Measurements from ENCODE around the gene GINS2.

The GINS2 gene

DNA sequence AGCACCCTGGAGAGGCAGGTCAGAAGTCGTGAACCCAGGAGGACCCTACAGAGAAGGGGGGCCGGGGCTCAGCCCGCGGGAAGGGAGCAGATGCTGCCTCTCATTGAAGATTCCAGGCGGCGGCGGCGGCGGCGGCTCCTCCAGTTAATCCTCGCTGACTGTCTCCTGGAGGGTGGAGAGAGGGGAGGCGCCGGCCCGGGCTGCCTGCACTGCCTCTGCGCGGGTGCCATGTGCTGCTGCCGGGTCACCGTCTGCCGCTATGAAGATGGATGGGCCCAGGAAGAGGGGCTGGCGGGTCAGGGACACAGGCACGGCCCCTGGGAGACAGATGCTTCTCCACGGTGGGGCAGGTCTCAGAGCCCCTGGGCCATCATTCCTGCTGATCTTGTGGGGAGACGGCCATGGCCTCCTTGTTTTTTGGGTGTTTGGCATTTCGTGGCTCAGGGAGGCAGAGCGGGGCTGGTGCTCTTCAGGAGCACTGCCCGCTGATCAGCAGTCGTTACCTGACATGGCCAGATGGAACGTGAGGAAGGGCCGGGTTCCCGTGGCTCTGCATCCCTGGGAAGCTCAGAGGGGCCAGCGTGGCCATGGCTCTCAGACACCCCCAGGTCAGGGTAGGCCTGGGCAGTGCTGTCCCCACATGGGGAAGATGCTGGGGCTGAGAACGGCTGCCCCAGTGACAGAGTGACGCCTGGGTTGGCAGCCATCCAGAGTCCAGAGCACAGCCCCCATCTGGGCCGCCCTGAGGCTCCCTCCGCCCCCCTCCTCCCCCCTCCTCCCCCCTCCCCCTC lies 36.1 kb downstream of the GINS2 start:
- peak; percentile 74 for DNase-seq

DNA sequence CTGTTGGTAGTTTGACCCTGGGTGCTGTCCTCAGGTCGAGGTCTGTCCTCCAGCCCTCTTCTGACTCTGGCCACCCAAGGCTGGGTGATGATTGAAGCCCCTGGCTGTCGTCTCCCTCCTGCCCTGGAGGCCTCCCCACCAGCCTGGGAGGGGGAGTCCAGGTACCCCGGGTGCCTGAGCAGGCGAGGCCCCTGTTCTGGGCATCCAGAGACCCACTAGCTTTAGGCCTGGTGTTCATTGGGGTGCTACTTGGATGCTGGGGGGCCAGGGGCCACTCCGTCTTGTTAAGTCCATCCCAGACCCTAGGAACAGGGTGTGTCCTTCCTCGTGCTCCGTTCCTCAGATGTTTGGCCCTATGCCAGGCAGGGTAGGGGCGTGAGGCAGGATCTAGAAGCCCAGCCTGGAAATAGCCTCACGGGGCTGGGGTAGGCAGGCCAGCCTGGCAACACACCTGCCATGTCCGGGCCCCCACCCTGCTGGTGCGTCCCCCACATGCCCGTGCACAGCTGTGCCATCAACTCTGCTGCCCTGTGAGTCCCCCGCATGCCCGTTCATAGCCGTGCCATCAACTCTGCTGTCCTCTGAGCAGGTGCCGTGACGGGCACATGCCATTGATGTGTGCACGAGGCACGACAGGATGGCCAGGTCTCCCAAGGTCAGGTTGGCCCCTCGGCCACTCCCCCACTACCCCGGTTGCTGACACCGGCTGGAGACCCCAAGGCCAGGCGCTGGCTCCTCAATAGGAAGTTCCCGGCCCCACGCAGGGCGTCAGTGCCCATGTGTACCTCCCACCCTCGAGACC lies 36.9 kb downstream of the GINS2 start:
- DNase-seq, result peak; percentile 71

DNA sequence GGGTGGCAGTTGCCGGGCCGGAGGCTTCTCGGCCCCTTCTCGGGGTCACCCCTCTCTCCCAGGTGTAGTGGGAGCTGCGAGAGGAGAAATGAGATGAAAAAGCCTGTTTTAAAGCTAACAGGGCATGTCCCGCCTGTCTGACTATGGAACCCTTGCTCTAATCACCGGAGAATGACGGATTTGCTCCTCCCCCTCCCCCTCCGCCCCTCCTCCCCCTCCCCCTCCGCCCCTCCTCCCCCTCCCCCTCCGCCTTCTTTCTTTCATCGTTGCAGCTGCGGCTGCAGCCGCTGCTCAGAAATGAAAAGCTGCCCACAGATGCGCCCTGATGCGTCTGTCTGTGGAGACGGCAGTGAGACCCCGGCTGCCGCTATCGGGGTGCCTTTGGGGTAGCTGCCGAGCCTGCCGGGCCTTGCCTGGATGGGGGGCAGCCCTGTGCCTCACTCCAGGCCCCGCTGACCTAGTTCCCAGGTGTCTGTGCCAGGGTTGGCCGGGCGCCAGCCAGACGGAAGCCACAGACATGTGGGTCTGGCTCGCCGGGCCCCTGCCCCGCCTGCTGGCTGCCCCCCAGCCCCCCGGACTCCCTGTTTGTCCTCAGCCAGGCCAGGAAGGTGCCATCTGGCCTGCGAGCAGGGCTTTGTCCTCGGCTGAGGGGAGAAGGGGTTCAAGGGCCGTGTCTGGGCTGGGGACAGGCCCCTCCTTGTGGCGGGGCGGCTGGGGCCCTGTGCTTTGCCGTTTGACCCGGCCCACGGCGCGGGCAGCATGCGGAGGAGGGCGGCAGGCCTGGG lies 37.7 kb downstream of the GINS2 start:
- DNase-seq, result peak; percentile 64

DNA sequence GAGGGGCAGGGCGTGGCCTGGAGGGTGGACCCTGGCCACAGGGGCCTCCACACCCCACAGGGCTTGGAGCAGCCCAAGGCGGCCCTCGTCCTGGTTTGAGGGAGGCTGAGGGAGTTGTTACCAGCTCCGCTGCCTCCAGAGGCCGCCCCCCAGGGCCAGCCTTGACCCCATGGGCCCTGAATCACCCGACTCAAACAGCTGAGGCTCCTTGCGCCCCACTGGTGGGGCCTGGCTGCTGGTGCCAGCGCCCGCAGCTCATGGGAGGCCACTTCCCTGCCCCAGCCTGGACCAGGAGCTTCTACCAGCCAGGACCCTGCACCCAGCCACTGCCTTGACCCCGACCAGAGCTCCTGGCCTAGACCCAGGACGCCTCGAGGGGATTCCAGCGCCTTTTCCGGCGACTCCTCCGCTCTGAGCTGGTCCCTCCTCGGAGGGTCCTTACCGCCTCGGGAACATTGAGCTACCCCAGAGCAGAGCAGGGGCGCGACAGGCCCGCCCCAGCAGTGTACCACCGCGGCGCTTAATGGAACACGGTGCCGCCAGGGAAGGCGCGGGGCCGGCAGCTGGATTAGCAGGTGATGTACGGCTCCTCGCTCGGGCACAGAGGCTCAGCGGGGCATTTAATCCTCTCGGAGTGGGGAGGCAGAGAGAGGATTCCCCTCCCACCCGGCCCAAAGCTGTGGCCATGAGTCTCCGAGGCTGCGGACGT lies 38.5 kb downstream of the GINS2 start:
- peak; percentile 46 for DNase-seq

DNA sequence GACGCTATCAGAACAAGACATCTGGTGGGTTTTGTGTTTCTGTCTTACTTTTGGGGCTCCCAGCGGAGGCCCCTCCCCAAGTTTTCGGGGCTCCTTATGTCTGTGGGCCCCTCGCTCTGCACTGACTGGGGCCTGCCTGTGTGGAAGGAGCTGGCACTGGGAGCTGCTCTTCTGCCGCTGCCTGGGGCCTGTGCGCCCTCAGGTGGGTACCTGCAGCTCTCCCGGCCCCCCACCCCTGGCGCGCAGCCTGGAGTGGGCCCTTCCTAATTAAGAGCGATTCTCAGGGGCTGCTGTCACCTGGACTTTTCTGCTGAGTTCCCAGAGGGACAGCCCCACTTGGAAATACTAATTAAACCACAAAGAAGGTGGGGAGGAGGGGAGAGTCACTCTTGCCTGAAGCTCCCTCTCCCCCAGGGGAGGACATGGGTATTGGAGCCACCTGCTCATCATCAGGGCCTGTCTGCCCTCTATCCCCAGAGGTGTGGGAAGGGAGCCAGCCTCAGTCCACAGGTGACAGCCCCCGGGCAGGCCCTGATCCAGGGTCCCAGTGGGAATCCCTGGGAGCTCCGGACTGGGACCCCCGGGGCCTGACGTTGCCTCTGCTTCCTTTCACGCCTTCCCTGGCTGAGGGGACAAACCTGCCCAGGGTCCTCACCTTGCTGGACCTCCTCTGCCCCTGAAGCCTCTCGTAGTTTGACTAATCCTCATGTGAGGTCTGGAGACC lies 39.2 kb downstream of the GINS2 start:
- peak; percentile 71 for DNase-seq

DNA sequence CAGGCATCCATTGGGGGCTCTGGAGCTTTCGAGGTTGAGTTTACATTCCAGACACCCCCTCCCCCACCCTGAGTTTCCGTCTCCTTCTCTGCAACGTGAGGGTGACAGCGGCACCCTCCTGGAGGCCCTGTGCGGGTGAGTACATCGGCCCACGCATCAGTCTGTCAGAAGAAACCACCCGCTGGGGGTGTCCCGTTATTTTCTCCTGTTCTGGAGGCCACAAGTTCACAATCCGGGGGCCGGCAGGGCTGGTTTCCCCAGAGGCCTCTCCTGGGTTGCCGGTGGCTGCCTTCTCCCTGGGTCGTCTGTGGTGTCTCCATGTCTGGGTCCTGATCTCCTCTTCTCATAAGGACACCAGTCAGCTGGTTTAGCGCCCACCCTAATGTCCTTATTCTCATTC lies 39.9 kb downstream of the GINS2 start:
- DNase-seq, result no peak

DNA sequence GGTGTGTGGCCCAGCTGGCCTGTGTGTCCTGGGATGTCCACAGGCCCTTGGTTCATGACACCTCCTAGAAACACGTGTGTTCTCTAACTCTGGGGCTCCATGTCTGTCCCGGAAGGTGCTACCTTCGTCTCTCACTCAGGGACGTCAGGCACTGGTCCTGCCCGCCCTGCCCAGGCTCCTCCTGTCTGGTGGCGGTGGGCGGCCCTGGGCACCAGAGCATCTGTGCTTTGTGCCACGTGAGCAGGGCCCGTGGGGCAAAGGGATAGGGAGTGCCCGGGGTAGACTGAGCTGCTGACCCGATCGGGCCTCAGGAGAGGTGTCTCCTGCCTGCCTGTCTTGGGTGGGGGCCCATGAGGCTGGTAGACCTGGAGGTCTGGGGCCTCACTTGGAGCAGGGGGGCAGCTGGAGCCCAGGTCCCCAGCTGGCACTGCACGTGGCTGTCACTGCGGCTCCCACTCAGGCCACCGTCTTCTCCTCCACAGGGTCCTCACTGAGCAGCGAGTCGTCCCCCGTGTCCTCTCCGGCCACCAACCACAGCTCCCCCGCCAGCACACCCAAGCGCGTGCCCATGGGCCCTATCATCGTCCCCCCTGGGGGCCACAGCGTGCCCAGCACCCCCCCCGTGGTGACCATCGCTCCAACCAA lies 40.6 kb downstream of the GINS2 start:
- no peak for DNase-seq

DNA sequence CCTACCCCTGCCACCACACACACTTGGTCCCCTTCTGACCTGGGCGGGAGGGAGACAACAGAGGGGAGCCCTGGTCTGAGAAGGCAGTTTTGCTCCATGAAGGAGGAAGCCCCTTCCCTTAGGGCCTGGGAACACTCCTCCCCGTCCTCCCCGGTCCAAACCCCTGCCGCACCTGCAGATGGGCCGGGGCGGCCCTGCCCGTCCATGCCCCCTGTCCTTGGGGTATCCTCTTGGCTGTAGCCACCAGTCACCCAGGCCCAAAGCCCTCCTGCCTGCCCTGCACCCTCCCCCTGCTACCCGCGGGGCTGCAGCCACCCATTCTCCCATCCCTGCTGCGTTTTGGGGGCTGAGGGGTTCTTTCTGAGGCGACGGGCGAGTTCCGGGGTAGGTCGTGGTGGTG lies 41.8 kb downstream of the GINS2 start:
- no peak for DNase-seq

DNA sequence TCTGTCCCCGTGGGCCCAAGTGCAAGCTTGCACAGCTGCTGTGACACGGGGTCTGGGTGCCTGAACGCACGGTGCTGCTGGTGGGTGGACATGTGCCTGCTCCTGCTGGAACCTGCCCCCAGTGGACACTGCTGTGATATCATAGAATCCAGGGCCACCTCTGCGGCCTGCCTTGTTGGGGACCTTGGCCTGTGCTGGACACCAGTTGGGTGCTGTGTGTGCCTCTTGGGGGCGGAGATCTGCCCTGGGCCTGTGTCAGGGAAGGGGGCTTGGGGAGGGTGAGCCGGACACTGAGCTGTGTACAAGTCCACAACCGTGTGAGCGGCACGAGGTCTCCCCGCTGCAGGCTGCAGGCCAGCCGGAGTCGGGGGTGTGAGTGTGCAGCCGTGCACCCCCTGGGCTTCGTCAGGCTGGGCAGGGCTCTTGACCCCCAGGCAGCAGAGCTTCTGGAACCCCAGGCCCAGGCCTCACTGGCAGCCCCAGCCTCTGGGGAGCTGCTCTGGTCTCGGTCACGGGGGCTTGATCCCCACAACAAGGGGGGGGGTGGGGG lies 42.3 kb downstream of the GINS2 start:
- DNase-seq, result no peak

DNA sequence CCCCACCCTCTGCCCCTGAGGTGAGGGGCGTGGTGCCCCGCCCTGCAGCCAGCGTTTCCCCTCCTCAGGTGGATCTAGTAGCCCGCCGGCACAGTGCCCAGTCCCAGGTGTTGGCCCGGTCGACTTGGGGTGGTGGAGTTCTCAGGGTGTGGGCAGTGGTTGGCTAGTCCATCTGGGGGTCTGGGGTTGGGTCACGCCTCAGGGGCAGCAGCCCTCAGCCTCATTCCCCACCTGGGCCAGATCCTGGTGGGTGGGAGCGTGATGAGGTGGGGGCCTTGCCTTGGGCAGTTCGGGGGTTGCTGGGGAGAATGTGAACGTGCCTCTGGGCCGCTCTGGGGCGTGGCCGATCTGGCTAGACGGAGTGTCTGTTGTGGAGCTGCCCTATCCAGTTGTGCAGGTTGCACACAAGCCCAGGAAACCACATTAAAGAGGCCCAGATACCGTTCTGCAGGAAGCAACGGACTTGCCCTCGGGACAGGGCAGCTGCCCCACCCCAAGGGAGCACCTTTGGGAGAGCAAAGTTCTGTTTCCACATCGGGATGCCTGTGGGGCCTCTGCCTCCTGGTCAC lies 43.6 kb downstream of the GINS2 start:
- DNase-seq, result no peak

DNA sequence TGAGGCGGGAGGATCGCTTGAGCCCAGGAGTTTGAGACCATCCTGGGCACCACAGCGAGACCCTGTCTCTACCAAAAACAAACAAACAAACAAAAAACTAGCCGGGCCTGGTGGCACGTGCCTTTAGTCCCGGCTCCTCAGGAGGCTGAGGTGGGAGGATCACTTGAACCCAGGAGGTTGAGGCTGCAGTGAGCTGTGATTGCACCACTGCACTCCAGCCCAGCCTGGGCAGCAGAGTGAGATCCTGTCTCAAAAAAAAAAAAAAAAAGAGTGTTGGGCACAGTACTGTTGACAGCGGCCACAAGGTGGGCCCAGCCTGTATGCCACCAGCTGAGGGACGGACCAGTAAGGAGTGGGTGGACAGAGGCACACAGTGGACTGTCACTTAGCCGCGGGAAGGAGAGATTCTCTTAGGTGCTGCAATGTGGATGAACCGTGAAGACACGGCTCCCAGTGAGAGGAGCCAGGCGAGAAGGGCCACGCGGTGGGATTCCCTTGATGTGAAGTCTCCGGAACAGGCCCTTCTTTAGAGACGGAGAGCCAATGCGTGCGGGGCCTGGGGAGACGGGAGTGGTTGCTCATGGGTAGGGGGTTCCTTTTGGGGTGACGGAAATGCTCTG lies 44.6 kb downstream of the GINS2 start:
- DNase-seq, result no peak

DNA sequence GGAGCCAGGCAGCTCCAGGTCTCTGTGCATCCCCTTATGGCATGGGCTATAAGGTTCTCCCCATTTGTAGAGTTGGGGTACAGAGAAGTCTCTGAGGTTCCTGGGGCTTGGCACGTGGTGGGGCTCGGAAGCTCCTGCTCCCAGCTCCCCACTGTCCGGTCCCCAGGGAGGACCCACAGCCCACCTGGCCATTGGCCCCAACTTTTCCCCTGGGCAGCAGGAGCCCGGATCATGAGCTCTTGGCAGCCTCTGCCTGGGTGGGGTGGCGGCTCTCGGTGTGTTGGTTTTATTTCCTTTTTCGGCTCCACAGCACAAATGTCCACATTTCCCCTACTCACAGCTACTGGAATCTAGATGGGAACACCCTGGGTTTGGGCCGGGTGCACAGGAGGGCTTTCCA lies 45.1 kb downstream of the GINS2 start:
- no peak for DNase-seq

DNA sequence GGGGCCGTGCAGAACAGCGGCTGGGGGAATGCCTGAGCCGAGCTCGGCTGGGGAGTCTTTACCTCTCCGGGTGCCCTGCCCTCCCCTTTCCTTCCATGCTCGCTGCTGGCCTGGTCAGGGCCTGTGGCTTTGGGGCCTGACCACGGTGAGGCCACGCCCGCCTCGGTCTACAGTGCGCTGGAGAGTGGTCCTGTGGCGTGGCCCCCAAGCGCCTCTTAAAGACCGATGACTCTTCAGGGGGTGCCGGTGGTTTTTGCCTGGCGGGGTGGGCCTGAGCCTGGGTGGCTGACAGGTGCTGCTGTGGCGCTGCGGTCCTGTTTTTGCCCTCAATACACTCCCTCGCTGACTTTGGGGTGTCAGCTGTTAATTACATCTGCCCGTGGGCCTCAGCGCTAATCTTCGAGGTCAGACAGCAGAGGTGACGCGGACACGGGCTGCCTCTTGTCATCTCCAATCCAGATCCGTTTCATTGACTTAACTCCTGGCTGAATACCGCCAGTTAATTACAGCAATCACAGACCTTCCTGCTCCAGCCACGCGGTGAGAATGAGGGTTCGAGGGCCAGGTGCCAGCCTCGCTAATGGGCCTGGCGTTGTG lies 45.9 kb downstream of the GINS2 start:
- DNase-seq, result peak; percentile 43

DNA sequence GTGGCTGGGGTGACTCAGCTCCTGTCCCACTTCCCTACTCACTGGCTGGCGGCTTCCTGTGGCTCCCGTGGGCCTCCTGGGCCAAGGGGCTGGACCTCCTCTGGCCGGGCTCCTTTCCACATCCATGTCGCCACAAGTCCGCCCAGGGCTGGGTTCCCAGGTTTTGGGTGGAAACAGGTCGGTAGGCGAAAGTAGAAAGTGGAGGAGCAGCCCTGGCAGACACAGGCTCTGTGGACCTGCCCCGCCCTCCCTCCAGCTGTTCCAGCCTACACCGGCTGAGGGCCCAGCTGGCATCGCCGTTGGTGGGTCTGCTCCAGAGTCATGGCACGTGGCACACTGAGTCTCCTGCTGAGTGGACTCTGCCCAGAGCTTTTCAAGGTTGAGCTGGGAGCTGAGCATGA lies 47.0 kb downstream of the GINS2 start:
- peak; percentile 88 for DNase-seq

DNA sequence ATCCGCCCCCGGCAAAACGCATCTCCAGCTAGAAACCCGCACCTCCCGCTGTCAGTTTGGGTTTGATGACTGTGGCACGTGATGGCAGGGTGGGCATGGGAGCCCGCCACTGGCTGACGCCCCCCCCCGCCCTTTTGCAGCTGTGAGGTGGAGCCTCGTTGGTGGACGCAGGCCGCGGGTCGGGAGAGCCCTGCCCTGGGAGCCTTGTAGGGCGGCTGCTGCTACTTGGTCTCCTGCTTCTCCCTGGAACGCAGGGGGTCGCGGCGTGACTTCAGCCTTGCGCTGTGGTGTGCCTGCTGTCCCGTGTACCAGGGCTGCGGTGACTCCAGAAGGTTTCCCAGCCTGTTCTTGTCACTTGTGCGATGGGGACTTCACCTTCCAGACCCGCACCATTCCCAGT lies 47.4 kb downstream of the GINS2 start:
- DNase-seq, result no peak

DNA sequence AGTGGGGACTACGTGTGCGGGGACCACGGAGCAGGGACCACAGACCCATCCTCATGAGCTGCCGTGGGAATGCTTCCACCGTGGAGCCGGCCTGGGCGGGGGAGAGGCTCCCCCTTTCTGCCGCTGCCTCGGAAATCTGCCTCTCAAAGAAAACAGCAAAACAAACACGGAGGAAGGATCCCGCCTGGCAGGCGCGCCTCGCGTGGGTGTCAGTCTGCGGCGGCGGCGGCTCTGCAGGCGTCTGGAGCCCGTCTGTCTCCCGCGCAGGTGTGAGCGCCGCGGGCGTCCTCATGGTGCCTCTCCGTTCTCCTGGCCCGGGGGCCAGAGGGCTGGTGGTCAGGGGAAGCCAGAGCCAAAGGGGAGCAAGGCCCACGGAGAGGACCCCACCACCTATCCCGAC lies 48.2 kb downstream of the GINS2 start:
- peak; percentile 58 for DNase-seq

DNA sequence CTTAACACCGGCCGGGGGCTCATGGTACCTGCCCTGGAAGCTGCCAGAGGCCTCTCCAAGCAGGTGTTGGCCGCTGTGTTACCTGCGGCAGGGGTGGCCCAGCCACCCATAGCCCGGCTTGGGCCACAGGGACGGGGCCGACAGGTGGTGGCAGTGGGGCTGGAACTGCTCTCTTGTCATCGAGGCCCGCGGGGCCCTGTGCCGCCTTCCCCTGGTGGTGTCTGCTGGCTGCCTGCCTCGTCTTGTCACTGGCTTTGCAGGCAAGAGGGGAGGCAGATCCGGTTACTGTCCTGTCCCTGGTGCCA lies 48.5 kb downstream of the GINS2 start:
- peak; percentile 59 for DNase-seq

DNA sequence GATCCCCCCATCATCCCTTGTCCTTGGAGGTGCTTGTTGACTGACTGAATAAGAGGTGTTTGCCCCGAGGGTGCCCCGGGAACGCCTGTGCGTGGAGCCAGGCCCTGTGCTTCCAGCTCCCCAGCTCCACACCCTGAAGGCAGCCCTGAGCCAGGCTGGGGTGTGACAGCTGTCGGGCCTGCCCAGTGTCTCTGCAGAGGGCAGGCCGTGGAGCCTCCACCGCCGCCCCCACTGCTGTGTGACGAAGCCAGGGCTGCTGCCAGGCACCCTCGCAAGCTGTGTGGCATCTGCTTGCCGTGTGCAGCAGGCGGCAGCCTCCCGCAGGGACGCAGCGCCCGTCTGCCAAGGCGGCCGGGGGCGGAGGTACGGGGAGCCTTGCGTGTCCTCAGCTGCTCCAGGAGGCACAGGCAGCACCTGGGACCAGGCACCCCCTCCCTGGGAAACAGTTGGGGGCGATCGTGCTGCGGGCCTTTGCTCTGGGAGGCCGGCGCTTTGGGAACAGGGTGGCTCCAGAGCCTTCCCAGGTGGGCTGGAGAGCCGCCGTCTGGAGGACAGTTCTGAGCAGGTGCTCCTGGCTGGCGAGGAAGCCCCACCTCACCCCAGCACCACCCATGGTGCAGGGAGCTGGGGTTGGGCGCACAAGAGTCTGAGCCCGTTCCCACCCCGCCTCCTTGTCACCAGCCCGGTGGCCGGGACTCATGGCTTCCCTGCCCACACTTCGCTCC lies 49.1 kb downstream of the GINS2 start:
- peak; percentile 92 for DNase-seq

DNA sequence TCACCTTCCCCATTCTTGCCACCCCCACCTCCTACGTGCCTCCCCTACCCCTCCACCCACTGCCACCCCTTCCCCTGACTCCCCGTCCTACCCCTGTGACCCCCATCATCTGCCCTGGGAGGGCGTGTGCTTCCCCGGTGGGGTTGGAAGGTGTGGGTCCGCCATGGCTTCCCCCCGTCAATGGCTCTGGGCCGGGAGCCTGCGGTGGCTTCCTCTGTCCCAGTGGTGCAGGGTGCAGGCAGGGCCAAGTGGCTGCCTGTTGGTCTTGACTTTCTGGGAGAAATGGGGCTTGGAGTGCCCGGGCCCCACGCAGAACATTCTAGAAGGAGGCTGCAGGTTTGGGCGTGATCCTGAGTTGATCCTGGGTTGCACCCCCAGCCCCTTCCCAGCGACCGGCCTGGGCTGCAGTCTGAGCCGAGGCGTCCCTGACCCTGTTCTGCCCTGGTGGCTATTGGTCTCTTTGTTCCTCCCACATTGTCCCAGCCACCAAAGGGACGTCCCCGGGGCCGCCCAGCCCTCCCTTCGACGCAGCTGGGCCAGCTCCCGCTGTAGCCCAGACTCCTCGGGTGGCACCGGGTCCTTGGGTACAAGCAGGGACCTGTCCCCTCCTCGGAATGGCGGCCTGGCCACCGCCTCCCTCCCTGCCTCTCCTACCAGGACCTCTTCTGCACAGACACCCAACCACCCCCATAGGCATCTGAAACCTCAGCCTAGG lies 49.9 kb downstream of the GINS2 start:
- DNase-seq, result no peak

All from NCI-H69 (cell line).